ENCODE data around the gene HCRTR2.

DNA sequence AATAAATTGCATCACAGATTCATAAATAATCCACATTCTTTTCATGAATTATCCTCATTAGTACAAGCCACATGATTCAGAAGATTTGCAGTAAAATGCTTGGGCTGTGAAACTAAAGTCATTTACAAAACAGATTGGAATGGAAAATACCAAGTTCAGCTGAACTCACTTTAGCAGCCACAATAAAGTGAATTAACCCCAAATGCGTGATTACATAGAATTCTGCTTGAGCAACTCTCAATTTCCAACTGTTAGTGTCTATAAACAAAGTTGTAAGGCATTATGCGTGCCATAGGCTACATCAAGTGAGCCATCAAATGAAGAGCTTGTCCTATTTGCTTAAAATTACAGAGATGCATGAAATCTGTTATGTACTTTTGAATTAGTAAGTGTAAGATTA lies 92.6 kb downstream of the HCRTR2 start:
- TF ChIP-seq, protein P1, sequence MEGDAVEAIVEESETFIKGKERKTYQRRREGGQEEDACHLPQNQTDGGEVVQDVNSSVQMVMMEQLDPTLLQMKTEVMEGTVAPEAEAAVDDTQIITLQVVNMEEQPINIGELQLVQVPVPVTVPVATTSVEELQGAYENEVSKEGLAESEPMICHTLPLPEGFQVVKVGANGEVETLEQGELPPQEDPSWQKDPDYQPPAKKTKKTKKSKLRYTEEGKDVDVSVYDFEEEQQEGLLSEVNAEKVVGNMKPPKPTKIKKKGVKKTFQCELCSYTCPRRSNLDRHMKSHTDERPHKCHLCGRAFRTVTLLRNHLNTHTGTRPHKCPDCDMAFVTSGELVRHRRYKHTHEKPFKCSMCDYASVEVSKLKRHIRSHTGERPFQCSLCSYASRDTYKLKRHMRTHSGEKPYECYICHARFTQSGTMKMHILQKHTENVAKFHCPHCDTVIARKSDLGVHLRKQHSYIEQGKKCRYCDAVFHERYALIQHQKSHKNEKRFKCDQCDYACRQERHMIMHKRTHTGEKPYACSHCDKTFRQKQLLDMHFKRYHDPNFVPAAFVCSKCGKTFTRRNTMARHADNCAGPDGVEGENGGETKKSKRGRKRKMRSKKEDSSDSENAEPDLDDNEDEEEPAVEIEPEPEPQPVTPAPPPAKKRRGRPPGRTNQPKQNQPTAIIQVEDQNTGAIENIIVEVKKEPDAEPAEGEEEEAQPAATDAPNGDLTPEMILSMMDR (IDR thresholded peaks at IDR 0.05) = no peak
- TF ChIP-seq, protein P2, sequence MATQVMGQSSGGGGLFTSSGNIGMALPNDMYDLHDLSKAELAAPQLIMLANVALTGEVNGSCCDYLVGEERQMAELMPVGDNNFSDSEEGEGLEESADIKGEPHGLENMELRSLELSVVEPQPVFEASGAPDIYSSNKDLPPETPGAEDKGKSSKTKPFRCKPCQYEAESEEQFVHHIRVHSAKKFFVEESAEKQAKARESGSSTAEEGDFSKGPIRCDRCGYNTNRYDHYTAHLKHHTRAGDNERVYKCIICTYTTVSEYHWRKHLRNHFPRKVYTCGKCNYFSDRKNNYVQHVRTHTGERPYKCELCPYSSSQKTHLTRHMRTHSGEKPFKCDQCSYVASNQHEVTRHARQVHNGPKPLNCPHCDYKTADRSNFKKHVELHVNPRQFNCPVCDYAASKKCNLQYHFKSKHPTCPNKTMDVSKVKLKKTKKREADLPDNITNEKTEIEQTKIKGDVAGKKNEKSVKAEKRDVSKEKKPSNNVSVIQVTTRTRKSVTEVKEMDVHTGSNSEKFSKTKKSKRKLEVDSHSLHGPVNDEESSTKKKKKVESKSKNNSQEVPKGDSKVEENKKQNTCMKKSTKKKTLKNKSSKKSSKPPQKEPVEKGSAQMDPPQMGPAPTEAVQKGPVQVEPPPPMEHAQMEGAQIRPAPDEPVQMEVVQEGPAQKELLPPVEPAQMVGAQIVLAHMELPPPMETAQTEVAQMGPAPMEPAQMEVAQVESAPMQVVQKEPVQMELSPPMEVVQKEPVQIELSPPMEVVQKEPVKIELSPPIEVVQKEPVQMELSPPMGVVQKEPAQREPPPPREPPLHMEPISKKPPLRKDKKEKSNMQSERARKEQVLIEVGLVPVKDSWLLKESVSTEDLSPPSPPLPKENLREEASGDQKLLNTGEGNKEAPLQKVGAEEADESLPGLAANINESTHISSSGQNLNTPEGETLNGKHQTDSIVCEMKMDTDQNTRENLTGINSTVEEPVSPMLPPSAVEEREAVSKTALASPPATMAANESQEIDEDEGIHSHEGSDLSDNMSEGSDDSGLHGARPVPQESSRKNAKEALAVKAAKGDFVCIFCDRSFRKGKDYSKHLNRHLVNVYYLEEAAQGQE (IDR thresholded peaks at IDR 0.05; ENCODE audit: insufficient read depth in 1 of 2, low read depth in 2 of 2, low read length in 1 of 2) = no peak
- TF ChIP-seq SIN3A (IDR thresholded peaks at IDR 0.05; ENCODE audit: borderline replicate concordance, insufficient read depth, low read depth, low read length) = no peak

Measured in Panc1 (cell line).